Activated T-helper 17 cell treated with anti-CD3 and anti-CD28 coated beads, Interleukin-2, amount 50 U/mL, for 72 hours (primary cell): Measurements from ENCODE around the gene FHAD1. TPM values are rescaled to one million over a fixed set of nuclear protein-coding genes. Genes with fewer than 3 reads are reported as not detected.
A peak's percentile ranks its signal among the peaks of the same experiment; 100 is the strongest.

Source experiments
- ATAC-seq: fragments of 150-1000 bp; cut with Tn5 transposase; replicated peaks from 2 replicates; pipeline ENCODE4 v1.10.0; 2021; ENCODE audit warnings: mild to moderate bottlenecking, moderate library complexity
- H3K27ac Mint-ChIP-seq: one replicate; pipeline ENCODE4 v1.8.0; 2022; ENCODE audit warnings: mixed read lengths
- H3K27me3 Mint-ChIP-seq: one replicate; pipeline ENCODE4 v1.8.0; 2022; ENCODE audit warnings: mixed read lengths
- H3K36me3 Mint-ChIP-seq: one replicate; pipeline ENCODE4 v1.8.0; 2022; ENCODE audit warnings: low read depth, mild to moderate bottlenecking, mixed read lengths
- H3K4me1 Mint-ChIP-seq: one replicate; pipeline ENCODE4 v1.8.0; 2022; ENCODE audit warnings: mixed read lengths
- H3K4me3 Mint-ChIP-seq: one replicate; pipeline ENCODE4 v1.8.0; 2022; ENCODE audit warnings: mild to moderate bottlenecking, mixed read lengths
- H3K9me3 Mint-ChIP-seq: one replicate; pipeline ENCODE4 v1.8.0; 2022; ENCODE audit warnings: mixed read lengths
- total RNA-seq, 2 donors: library from RNA; stranded (reverse); gene quantifications; one replicate each; pipeline ENCODE4 v1.2.3, GENCODE V29; 2022

Gene FHAD1
- total RNA-seq, 2 donors from 2014 or later = not detected

DNA sequence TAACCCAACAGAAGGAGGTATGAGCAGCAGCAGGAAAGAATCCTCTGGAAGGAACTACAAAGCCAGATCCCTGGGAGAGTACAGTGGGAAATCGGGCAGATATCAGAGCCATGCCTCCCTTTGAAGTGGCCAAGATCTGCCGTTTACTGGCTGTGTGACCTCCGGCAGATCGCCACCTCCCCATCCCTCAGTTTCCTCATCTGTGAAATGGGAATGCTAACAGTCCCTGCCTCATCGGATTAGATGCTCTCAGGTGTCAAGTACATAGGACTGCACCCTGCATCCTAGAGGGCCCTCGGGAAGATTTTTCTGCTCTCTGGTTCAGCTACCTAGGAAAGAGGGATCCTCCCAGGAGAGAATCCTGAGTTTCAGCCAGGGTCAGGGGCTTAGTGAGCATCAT is 102.1 kb downstream of the FHAD1 start:
- no peak for ATAC-seq

DNA sequence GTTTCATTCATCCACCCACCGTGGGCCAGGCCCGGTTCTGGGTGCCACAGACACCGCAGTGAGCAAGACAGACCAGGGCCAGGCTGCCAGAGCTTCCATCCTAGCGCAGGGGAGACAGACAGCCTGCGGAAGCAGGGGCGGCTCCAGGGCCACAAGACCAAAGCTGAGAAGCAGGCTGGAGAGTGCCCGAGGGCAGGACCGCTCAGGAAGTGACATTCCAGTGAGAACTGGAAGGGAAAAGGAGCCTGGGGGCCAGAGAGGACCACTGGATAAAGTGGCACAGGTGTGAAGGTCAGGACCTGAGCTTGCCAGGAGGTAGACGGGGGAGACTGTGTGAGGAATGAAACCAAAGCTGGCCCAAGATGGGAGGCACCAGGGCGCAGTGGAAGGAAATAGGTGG is 103.1 kb downstream of the FHAD1 start:
- Mint-ChIP-seq H3K4me1 (peaks cover 28% of the 10 kb centered on the region), H3K36me3 (no peaks in the 10 kb centered on the region), H3K9me3 (no peaks in the 10 kb centered on the region), H3K27ac (no peak overlapping the region), H3K4me3 (no peak overlapping the region), H3K27me3 (peaks cover 8% of the 10 kb centered on the region)
- ATAC-seq = no peak

More for the DNA sequence above, 102.1 kb downstream of the FHAD1 start:
- Mint-ChIP-seq H3K27me3 (peaks cover 11% of the 10 kb centered on the region), H3K27ac (no peak overlapping the region), H3K4me1 (peaks cover 22% of the 10 kb centered on the region), H3K4me3 (no peak overlapping the region), H3K36me3 (no peaks in the 10 kb centered on the region), H3K9me3 (no peaks in the 10 kb centered on the region)

DNA sequence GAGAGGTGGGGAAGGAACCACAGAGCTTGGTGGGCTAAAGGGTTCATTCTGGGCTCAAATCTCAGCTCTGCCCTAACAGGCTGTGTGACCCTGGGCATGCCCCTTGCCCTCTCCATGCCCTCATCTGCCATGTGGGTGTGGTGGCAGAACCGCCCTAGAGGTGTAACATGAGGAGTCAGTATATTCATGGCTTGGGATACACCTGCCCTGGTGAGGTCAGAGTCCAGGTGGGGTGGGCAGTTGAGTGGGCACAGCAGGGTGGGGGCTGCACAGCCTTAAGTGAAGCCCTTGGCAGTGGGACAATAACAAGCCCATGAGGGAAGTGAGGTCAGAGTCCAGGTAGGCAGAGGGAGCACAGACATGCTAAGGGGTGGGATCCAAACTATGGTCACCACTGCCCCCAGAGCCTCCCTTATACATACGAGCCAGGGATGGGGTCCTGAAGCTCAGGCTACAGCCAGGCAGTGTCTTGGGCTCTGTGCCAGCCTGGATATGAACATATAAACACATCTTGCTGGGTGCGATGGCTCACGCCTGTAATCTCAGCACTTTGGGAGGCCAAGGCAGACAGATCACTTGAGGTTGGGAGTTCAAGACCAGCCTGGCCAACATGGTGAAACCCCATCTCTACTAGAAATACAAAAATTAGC is 103.7 kb downstream of the FHAD1 start:
- Mint-ChIP-seq H3K4me1 (peaks cover 25% of the 10 kb centered on the region), H3K4me3 (no peak overlapping the region), H3K27me3 (peaks cover 4% of the 10 kb centered on the region), H3K9me3 (no peaks in the 10 kb centered on the region), H3K27ac (no peak overlapping the region), H3K36me3 (no peaks in the 10 kb centered on the region)
- ATAC-seq = no peak

DNA sequence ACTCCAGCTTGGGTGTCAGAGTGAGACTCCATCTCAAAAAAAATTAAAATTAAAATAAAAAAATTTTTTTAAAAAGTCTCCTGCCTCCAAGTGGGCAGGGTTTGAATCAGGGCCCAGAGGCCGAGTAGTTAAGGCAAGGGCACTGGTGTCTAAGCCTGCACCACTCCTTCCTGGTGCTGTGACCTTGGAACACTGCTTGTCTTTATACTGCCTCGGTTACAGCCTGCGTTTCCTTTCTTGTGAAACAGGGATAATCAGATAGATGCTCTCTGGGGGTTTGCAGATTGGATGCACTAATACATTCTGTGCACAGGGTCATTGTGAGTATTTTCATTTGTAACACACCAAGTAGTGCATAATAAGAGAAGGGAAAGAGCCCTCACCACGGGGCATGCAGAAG is 104.3 kb downstream of the FHAD1 start:
- no peak overlapping the region for H3K4me3 Mint-ChIP-seq
- H3K27me3 Mint-ChIP-seq = peaks cover 4% of the 10 kb centered on the region
- H3K9me3 Mint-ChIP-seq = no peaks in the 10 kb centered on the region
- H3K36me3 Mint-ChIP-seq = no peaks in the 10 kb centered on the region
- H3K27ac Mint-ChIP-seq = no peak overlapping the region
- ATAC-seq = no peak
- H3K4me1 Mint-ChIP-seq = peaks cover 23% of the 10 kb centered on the region

GRCh38 chr1:15352128-15352957 is 105.3 kb downstream of the FHAD1 start:
- Mint-ChIP-seq H3K9me3 (no peaks in the 10 kb centered on the region), H3K4me1 (peaks cover 23% of the 10 kb centered on the region), H3K27ac (peak overlapping the region; percentile 10), H3K36me3 (no peaks in the 10 kb centered on the region), H3K4me3 (peak overlapping the region; percentile 35), H3K27me3 (peaks cover 4% of the 10 kb centered on the region)
- ATAC-seq = peak; percentile 75

DNA sequence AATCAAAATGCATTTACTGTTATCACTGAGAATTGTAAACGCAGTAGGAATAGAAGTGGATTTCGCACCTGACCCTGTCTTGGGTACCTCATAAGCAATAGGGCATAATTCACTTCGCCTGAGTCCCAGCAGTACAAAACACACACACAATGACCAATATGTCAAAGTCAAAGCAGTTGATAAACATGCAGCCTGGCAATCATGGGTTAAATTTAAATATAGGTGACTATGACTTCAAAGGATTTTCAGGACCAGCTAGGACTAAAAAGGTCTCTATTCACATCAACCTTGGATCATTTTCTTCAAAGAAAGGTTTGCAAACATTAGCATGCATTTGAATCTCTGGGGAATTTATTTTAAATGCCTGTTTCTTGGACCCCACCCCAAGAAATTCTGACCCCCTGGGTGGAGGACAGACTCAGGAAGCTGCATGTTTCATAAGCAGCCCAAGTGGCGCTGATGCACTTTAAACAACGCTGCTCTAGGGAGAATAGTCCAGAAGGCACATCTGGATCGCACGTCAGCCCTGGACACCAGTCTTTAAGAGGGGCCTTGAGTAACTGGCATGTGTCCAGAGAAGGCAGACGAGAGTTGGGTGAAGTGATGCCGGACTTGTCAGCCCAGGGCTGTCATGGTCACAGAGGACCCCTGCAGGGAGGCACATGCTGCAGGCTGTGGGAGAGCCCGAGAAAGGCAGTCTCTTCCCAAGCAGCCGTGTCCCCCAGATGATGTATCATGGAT is 107.0 kb downstream of the FHAD1 start:
- Mint-ChIP-seq H3K36me3 (no peaks in the 10 kb centered on the region), H3K27me3 (no peaks in the 10 kb centered on the region), H3K9me3 (no peaks in the 10 kb centered on the region), H3K4me1 (peaks cover 18% of the 10 kb centered on the region), H3K4me3 (no peak overlapping the region), H3K27ac (no peak overlapping the region)
- ATAC-seq = no peak

GRCh38 chr1:15354580-15354965 is 107.5 kb downstream of the FHAD1 start:
- H3K4me1 Mint-ChIP-seq = peaks cover 18% of the 10 kb centered on the region
- no peaks in the 10 kb centered on the region for H3K36me3 Mint-ChIP-seq
- H3K27me3 Mint-ChIP-seq = no peaks in the 10 kb centered on the region
- no peak overlapping the region for H3K27ac Mint-ChIP-seq
- H3K4me3 Mint-ChIP-seq = no peak overlapping the region
- no peaks in the 10 kb centered on the region for H3K9me3 Mint-ChIP-seq
- peak; percentile 45 for ATAC-seq

DNA sequence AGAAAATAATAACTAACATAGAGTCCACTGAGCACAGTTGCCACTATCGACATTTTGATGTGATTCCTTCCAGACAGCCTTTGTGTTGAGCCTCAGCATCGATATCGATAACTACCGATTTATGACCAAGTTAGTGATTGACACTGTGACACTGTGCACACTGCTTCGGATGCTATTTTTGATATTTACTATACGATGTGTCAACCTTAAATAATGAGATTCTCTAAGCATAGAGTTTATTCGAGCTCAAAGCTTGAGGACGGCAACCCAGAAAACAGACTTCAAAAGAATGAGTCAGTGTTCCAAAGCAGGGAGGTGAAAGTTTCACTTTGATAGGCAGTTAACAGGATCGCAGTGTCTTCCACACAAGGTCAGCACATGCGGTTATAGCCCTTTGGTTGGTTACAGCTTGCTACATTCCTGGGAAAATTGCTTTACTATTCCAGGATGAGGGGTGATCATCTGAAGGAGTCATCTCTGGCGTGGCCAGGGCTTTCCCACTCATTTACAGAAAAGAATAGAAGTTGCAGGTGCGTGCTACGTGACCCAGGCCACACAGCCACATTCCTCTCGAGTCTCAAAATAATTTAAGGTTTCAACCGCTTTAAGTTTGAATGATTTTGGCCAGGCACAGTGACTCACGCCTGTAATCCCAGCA is 109.1 kb downstream of the FHAD1 start:
- H3K36me3 Mint-ChIP-seq = no peaks in the 10 kb centered on the region
- ATAC-seq = peak; percentile 66
- no peak overlapping the region for H3K4me3 Mint-ChIP-seq
- no peaks in the 10 kb centered on the region for H3K9me3 Mint-ChIP-seq
- H3K27me3 Mint-ChIP-seq = no peaks in the 10 kb centered on the region
- peaks cover 18% of the 10 kb centered on the region for H3K4me1 Mint-ChIP-seq
- peak overlapping the region; percentile 22 for H3K27ac Mint-ChIP-seq

- H3K27me3 Mint-ChIP-seq = no peaks in the 10 kb centered on the region
- H3K4me3 Mint-ChIP-seq = no peak overlapping the region
- H3K4me1 Mint-ChIP-seq = peaks cover 12% of the 10 kb centered on the region
- no peak overlapping the region for H3K27ac Mint-ChIP-seq
- H3K36me3 Mint-ChIP-seq = no peaks in the 10 kb centered on the region
- ATAC-seq = no peak
- H3K9me3 Mint-ChIP-seq = no peaks in the 10 kb centered on the region
These were observed 110.7 kb downstream of the FHAD1 start for GRCh38 chr1:15357612-15358207.

DNA sequence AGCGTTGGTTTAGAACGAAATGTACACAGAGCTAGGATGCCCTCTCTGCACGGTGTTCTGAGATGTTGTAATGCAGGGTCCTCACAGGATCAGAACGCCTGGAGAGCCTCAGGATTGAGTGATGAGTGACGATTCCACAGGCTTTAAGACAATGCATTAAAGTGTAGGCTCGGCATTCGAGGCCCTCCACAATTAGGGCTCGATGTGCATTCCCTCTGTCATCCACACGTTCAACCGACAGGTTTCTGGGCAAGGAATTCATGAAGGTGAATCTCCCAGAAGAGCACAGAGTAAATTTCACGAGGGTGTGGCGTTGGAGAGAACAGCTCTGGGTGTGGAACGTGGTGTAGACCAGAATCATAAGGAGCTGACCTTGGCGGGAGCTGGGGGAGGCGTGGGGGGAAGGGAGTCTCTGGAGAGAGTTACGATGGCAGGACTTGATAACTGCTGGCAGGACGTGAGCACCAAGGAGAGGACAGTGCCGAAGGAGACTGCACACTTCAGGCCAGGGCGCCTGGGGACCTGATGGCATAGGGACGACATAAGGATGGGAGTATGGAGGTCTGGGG is 111.6 kb downstream of the FHAD1 start:
- Mint-ChIP-seq H3K4me3 (no peak overlapping the region), H3K9me3 (no peaks in the 10 kb centered on the region), H3K27ac (no peak overlapping the region), H3K27me3 (no peaks in the 10 kb centered on the region), H3K4me1 (peaks cover 10% of the 10 kb centered on the region), H3K36me3 (no peaks in the 10 kb centered on the region)
- ATAC-seq = no peak

DNA sequence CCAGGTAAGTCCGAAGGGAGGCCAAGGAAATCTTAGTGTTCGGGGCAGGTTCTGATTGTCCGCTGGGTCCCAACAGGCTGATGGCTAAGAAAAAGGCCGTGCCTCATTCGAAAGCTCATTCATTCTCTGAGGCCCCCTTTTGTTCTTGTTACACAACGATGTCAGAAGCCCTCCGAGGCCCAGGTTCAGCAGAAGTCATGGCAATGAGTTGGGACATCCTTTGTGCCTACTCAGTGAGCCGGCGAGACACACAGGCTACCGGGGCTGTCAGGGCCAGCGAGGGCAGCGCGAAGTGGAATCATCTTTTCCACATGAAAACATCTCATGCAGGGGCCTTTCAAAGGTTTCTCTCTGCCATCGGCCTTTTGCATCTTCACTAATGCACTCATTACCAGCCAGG is 113.7 kb downstream of the FHAD1 start:
- no peak for ATAC-seq
- Mint-ChIP-seq H3K27ac (no peak overlapping the region), H3K4me1 (no peaks in the 10 kb centered on the region), H3K27me3 (no peaks in the 10 kb centered on the region), H3K36me3 (no peaks in the 10 kb centered on the region), H3K4me3 (no peak overlapping the region), H3K9me3 (no peaks in the 10 kb centered on the region)

DNA sequence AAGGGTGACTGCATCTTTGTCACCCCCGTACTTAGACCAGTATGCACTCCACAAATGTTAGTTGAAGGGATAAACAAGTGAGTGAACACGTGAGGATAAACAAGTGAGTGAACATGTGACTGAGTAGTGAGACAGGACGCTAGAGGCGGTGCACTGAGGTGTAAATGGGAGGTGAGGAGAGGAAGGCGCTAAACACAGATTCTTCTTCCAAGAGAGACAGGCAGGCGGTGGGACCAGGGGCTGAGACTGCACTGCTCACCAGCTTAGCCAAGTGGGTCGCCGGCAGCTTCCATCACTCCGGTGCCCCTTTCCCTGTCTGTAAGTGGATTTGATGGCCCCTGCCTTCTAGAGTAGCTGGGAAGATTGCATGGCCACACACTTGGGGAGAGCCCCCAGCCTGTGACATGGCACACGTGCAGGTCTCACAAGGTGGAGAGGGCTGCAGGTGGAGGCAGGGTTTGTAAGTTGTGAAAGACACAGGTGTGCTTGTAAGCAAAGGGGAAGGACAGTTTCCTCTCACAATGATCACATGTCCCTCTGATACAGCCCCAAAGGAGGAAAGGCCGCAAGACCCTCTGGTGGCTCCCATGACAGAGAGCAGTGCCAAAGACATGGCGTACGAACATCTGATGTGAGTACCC is 115.2 kb downstream of the FHAD1 start:
- no peak for ATAC-seq

DNA sequence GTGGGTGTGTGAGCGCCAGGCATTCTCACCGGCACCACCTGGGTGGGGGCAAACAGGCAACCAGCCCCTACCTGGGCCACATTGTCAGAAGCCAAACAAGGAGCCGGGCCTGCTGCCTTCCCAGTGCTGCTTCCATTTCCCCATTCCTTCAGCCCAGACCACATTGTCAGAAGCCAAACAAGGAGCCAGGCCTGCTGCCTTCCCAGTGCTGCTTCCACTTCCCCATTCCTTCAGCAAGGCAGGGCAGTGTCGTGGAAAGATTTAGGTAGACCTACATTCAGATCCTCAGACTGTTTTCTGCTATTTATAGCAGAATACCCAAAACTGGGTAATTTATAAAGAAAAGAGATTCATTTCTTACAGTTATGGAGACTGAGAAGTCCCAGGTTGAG is 115.7 kb downstream of the FHAD1 start:
- Mint-ChIP-seq H3K4me1 (no peaks in the 10 kb centered on the region), H3K36me3 (no peaks in the 10 kb centered on the region), H3K4me3 (no peak overlapping the region), H3K9me3 (no peaks in the 10 kb centered on the region), H3K27ac (no peak overlapping the region), H3K27me3 (peaks cover 4% of the 10 kb centered on the region)
- no peak for ATAC-seq

More for the DNA sequence above, 115.2 kb downstream of the FHAD1 start:
- no peaks in the 10 kb centered on the region for H3K4me1 Mint-ChIP-seq
- H3K27me3 Mint-ChIP-seq = peaks cover 4% of the 10 kb centered on the region
- no peaks in the 10 kb centered on the region for H3K36me3 Mint-ChIP-seq
- no peak overlapping the region for H3K27ac Mint-ChIP-seq
- H3K9me3 Mint-ChIP-seq = no peaks in the 10 kb centered on the region
- H3K4me3 Mint-ChIP-seq = no peak overlapping the region
